GM12878 (cell line): ENCODE data around the gene GPR155. TPM values are rescaled to one million over a fixed set of nuclear protein-coding genes. Genes with fewer than 3 reads are reported as not detected.

Experiments used
- ATAC-seq: fragments of 200-7000 bp; cut with Tn5 transposase; 3 replicates; pipeline ENCODE4 v1.9.1; 2020; ENCODE audit warnings: mild to moderate bottlenecking, moderate library complexity
- BruUV-seq: library from RNA; stranded (reverse); fragments of 400-500 nt; replicated peaks from 2 replicates; lab custom pipeline; 2021; lab: Mats Ljungman, UMichigan
- CTCF ChIA-PET: fragments of 300-600 bp; sonication (Branson Sonifier 250); formaldehyde crosslinking; extraction: SDS; loops from one replicate; lab custom pipeline; 2021; ENCODE audit warnings: inconsistent platforms; lab: Yijun Ruan, JAX
- POLR2A ChIA-PET: fragments of 350-600 bp; formaldehyde crosslinking; extraction: SDS; loops from one replicate; lab custom pipeline; 2021; ENCODE audit warnings: inconsistent platforms; lab: Charles Lee
- RAD21 ChIA-PET: fragments of 300-600 bp; sonication (Branson Sonifier 250); formaldehyde crosslinking; loops from one replicate; lab custom pipeline; 2023; ENCODE audit warnings: antibody characterized with exemption; ENCODE audit not compliant: unreplicated experiment; lab: Charles Lee
- SMC1A ChIA-PET: fragments of 300-600 bp; sonication (Branson Sonifier 250); formaldehyde crosslinking; loops from one replicate; lab custom pipeline; 2023; ENCODE audit not compliant: unreplicated experiment, uncharacterized antibody; lab: Charles Lee
- DNase-seq: peaks from one replicate; pipeline ENCODE4 v3.0.0-alpha.2; 2011; ENCODE audit warnings: low read depth, low spot score
- FAIRE-seq: peaks from 3 replicates; lab custom pipeline; 2011; peaks lifted over from hg19 to GRCh38; lab: Jason Lieb, UNC
- H2AFZ ChIP-seq: 2 replicates; pipeline ENCODE4 v1.6.0; 2011; ENCODE audit warnings: low read depth, low read length, control low read depth; ENCODE audit not compliant: control insufficient read depth
- H3K27ac ChIP-seq: 2 replicates; pipeline ENCODE4 v1.5.1; 2011; ENCODE audit warnings: control low read depth; ENCODE audit not compliant: control insufficient read depth, insufficient read depth
- H3K27me3 ChIP-seq, 2 experiments: replicated peaks in 1 of 2; 2 replicates each; pipeline versions ENCODE4 v1.6.0 to v1.6.1; 2011; ENCODE audit warnings: low read length in 1 of 2; ENCODE audit not compliant: control insufficient read depth in 2 of 2, insufficient read depth in 2 of 2
- H3K36me3 ChIP-seq, 2 experiments: 2 replicates each; pipeline ENCODE4 v1.5.1; 2011; ENCODE audit warnings: low read length in 1 of 2; ENCODE audit not compliant: control insufficient read depth in 2 of 2, insufficient read depth in 2 of 2
- H3K4me1 ChIP-seq: 2 replicates; pipeline ENCODE4 v1.6.1; 2011; ENCODE audit warnings: mild to moderate bottlenecking, low read length, moderate library complexity, mixed read lengths; ENCODE audit not compliant: control insufficient read depth, insufficient read depth
- H3K4me2 ChIP-seq: 2 replicates; pipeline ENCODE4 v1.6.0; 2011; ENCODE audit warnings: control low read depth; ENCODE audit not compliant: control insufficient read depth, insufficient read depth
- H3K4me3 ChIP-seq: fragments of 200-600 bp; sonication (generic); 2 replicates; pipeline ENCODE4 v1.5.1; 2016
- H3K79me2 ChIP-seq: 2 replicates; pipeline ENCODE4 v1.6.0; 2011; ENCODE audit warnings: low read length; ENCODE audit not compliant: control insufficient read depth, insufficient read depth
- H3K9ac ChIP-seq: 2 replicates; pipeline ENCODE4 v1.8.0; 2011; ENCODE audit warnings: low read length, control low read depth, mixed read lengths; ENCODE audit not compliant: control insufficient read depth, insufficient read depth
- H3K9me3 ChIP-seq: replicated peaks from 3 replicates; pipeline ENCODE4 v1.5.1; 2011; ENCODE audit warnings: mild to moderate bottlenecking, low read length; ENCODE audit not compliant: control insufficient read depth, insufficient read depth
- H4K20me1 ChIP-seq: 2 replicates; pipeline ENCODE4 v1.6.0; 2011; ENCODE audit not compliant: control insufficient read depth, insufficient read depth
- BCL11A ChIP-seq: IDR thresholded peaks from 2 replicates; pipeline ENCODE4 v1.6.1; 2011; ENCODE audit warnings: low read depth, low read length
- BRCA1 ChIP-seq: IDR thresholded peaks from 2 replicates; pipeline ENCODE4 v1.6.1; 2011; ENCODE audit warnings: low read depth, low read length, improper control_type of control experiment
- CBX5 ChIP-seq: sonication (generic); IDR thresholded peaks from 2 replicates; pipeline ENCODE4 v1.6.1; 2016; ENCODE audit warnings: low read depth, moderate library complexity, mild to moderate bottlenecking, inconsistent platforms
- CHD1 ChIP-seq: IDR thresholded peaks from 2 replicates; pipeline ENCODE4 v1.6.1; 2012; ENCODE audit warnings: low read depth, low read length, improper control_type of control experiment
- E2F4 ChIP-seq: IDR thresholded peaks from 2 replicates; pipeline ENCODE4 v1.6.1; 2012; ENCODE audit warnings: low read depth, low read length, improper control_type of control experiment
- HDAC2 ChIP-seq: fragments of 200-600 bp; sonication (generic); IDR thresholded peaks from 2 replicates; pipeline ENCODE4 v1.6.1; 2017
- NRF1 ChIP-seq: conservative IDR thresholded peaks from 2 replicates; pipeline ENCODE4 v1.6.1; 2011; ENCODE audit warnings: mild to moderate bottlenecking, low read depth, low read length, improper control_type of control experiment
- PAX5 ChIP-seq: IDR thresholded peaks from 2 replicates; pipeline ENCODE4 v1.6.1; 2011; ENCODE audit warnings: low read depth, low read length, borderline replicate concordance
- PKNOX1 ChIP-seq: fragments of 450-650 bp; IDR thresholded peaks from 2 replicates; pipeline ENCODE4 v1.6.1; 2016; ENCODE audit warnings: mild to moderate bottlenecking
- PML ChIP-seq: IDR thresholded peaks from 2 replicates; pipeline ENCODE4 v1.6.1; 2012; ENCODE audit warnings: low read length, inconsistent platforms
- RAD51 ChIP-seq: fragments of 450-650 bp; IDR thresholded peaks from 2 replicates; pipeline ENCODE4 v1.6.1; 2016; ENCODE audit warnings: moderate library complexity, mild to moderate bottlenecking, inconsistent platforms
- SKIL ChIP-seq: fragments of 450-650 bp; IDR thresholded peaks from 2 replicates; pipeline ENCODE4 v1.6.1; 2017; ENCODE audit warnings: mild to moderate bottlenecking, low read depth, inconsistent platforms; ENCODE audit not compliant: poor library complexity, severe bottlenecking
- SMC3 ChIP-seq: IDR thresholded peaks from 2 replicates; pipeline ENCODE4 v1.6.1; 2011; ENCODE audit warnings: low read length, improper control_type of control experiment, borderline replicate concordance
- SP1 ChIP-seq: IDR thresholded peaks from one replicate; pipeline ENCODE4 v1.6.1; 2011; ENCODE audit warnings: low read depth, low read length
- TCF12 ChIP-seq: IDR thresholded peaks from 2 replicates; pipeline ENCODE4 v1.6.1; 2011; ENCODE audit warnings: low read depth, mild to moderate bottlenecking, low read length
- ZNF384 ChIP-seq: IDR thresholded peaks from 2 replicates; pipeline ENCODE4 v1.6.1; 2012; ENCODE audit warnings: low read depth, mild to moderate bottlenecking, low read length, improper control_type of control experiment, borderline replicate concordance
- WGBS: methylation state at CpG from one replicate; pipeline ENCODE4 v1.1.6; 2016; ENCODE audit warnings: low lambda C conversion rate; ENCODE audit not compliant: insufficient replicate concordance, insufficient coverage; ENCODE audit errors: missing lambda C conversion rate; 5-methylcytosine and 5-hydroxymethylcytosine counted together
- in situ Hi-C: fragments of 300-500 bp; cut with MboI; formaldehyde crosslinking; loops from 9 replicates; pipeline ENCODE4 v1.14.3; 2018; ENCODE audit warnings: mixed read lengths
- intact Hi-C: fragments of 100-400 bp; cut with micrococcal nuclease; formaldehyde crosslinking; loops from one replicate; pipeline ENCODE4 v1.14.2; 2022; ENCODE audit not compliant: unreplicated experiment
- polyA plus RNA-seq, 11 experiments: library from polyadenylated mRNA; depleted of rRNA in 4 of 11; unstranded in 6 of 11; stranded (reverse) in 5 of 11; fragments of >200 nt; fragmentation: Nextera tagmentation in 4 of 11; fragmentation: Illumina TruSeq in 1 of 11; extraction: Ambion mirVana in 4 of 11; extraction: Trizol in 1 of 11; gene quantifications; 1 replicate in 1 of 11; 2 replicates in 10 of 11; pipeline versions ENCODE4 v1.2.1 to v1.2.3, GENCODE V29; 2011 to 2016; ENCODE audit warnings: inconsistent platforms in 2 of 11, missing spikeins in 2 of 11, low read depth in 1 of 11
- total RNA-seq, 4 experiments: library from RNA; depleted of rRNA in 3 of 4; stranded (reverse); fragments of >200 nt in 3 of 4; fragmentation: Illumina TruSeq in 1 of 4; extraction: Trizol in 1 of 4; gene quantifications; 2 replicates each; pipeline versions ENCODE4 v1.2.1 to v1.2.3, GENCODE V29; 2013 to 2021

The GPR155 gene
- total and polyA plus RNA-seq, 10 of the 15 experiments (the other 5 are each of a cell fraction or from before 2014, with no cell fraction given) = 0.53 to 3.0 (median 1.5) TPM

GRCh38 chr2:174444761-174445160 is 42.1 kb downstream of the GPR155 start:
- TF ChIP-seq PKNOX1 (no peak), BCL11A (no peak), CBX5 (no peak), TCF12 (no peak), RAD51 (no peak), PML (no peak), SP1 (no peak), CHD1 (no peak), BRCA1 (no peak), PAX5 (no peak), E2F4 (no peak), HDAC2 (no peak), NRF1 (no peak), SKIL (no peak), SMC3 (no peak), ZNF384 (no peak)
- no peaks in the 10 kb centered on the region for H3K36me3 ChIP-seq
- in situ Hi-C loops = no loop called here

More at GRCh38 chr2:174444761-174445160, 42.1 kb downstream of the GPR155 start:
- Histone ChIP-seq H3K9me3 (no peaks in the 10 kb centered on the region), H3K4me3 (no peak overlapping the region), H4K20me1 (no peaks in the 10 kb centered on the region), H3K27me3 (no peaks in the 10 kb centered on the region), H3K27ac (no peak overlapping the region), H3K4me1 (no peaks in the 10 kb centered on the region), H3K79me2 (no peaks in the 10 kb centered on the region), H3K4me2 (no peak overlapping the region), H2AFZ (no peak overlapping the region), H3K9ac (no peak overlapping the region)
- BruUV-seq = no TSS peak
- POLR2A ChIA-PET = interaction anchor here (0.7 kb wide), 1 partner anchor 14 kb away, joined by 3 read pairs; no protein-coding TSS in a partner anchor
- RAD21 ChIA-PET = no interaction called here
- SMC1A ChIA-PET = no interaction called here
- CTCF ChIA-PET = interaction anchor here (2.8 kb wide), 1 partner anchor 18 kb away, joined by 13 read pairs; no protein-coding TSS in a partner anchor
- 70% methylated on average over 6 of the region's 6 CpGs for WGBS
- no peak for DNase-seq
- intact Hi-C loops = loop anchor here (10.0 kb wide), 1 partner anchor 1040 kb away; no protein-coding TSS in a partner anchor
- no peak for ATAC-seq
- no peak for FAIRE-seq
